HG02885 (cell line): ENCODE data around the gene ABHD12.

Source experiments
- ATAC-seq: cut with Tn5 transposase; IDR thresholded peaks from one replicate; pipeline ENCODE4 v1.9.1; 2021; ENCODE audit warnings: mild to moderate bottlenecking; ENCODE audit not compliant: unreplicated experiment, poor library complexity

The ABHD12 gene

GRCh38 chr20:25309395-25310267 lies 81.0 kb downstream of the ABHD12 start:
- no peak for ATAC-seq

GRCh38 chr20:25308671-25309394 lies 81.8 kb downstream of the ABHD12 start:
- ATAC-seq: peak; percentile 37

DNA sequence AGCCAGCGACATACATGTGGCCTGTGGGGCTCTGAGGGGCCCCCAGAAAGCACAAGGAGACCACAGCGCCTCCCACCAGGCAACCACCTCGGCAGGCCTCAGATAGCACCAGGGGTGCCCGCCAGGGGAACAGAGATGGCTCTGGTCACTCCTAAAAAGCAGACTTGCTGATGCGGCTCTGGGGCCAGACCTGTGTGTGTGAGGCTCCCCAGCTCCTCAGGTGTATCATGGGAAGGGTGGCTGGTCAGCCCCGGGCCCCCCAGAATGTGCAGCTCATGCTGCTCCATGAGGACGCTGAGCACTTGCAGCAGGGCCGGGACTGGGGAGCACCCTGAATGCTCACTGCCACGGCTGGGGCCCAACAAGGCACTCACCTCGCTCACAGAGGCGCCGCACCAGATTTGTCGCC lies 82.5 kb downstream of the ABHD12 start:
- ATAC-seq: peak; percentile 58

DNA sequence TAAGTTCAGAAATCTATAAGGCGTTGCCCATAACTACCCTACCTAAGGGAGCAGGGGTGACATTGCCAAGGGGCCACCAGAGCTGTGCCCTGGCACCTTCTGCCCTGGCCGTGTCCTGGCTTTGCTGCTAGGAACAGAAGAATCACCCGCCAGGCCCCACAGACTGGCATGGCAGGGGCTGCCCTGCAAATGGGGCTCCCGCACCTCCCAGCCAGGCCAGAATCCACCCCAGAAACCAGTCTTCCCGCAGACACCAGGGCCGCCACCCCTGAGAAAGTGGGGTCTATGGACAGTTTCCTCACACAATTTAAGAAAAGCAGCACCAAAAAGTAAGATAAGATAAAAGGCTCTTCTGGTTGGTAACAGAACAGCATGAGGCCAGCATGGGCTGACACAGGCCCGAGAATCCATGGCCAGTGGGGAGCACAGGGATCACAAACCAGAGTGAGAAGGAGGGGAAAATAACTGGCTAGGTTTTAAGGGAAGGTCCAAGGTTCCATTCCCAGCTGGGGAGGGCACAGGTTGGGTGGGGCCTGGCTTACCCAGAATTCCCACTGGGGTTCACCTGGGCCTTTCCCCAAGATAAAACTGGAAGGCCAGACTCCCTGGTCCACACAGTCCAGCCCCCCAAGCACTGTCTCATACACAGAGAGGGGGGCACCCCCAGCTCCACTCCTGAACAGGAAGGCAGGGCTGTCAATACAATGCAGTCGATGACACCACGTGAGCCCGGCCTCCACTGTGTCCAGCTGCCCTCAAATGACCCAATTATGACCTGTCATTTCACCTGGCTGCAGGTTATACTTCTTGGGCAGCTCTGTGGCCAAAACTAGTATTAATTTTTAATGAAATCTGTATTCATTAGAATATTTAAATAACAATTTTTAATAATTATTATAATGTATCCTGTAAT lies 83.4 kb downstream of the ABHD12 start:
- ATAC-seq: no peak

GRCh38 chr20:25304025-25304549 lies 86.5 kb downstream of the ABHD12 start:
- ATAC-seq: no peak

DNA sequence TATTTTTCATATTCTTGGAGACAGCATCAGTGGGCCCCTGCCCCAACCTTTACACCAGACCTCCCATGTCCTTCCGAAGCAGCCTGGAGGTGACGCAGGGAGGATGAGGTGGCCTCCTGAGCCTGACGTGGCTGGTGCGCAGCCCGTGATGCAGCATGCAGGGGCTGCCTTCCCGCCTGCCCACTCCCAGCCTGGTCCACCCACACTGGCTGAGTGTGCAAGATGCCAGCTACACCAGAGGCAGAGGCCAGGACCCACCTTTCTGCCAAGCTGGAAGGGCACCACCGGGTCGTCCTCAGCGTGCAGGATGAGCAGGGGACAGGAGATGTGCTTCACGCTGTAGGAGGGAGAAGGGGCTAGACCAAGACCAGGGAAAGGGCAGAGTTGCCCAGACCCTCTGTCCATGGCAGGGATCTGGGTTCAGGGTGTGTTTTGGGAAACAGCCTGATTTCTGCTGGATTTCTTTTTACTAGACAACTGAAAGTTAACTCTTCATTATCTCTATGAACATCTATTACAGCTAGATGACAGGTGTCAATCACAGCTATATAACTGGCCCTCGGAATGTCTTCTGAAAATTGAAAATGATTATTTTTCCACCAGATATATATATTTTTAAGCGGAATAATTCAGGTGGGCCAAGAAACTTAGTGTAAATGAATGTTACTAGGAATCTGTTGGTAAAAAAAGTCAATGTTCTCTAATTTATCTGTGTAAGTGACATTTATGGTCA lies 87.2 kb downstream of the ABHD12 start:
- ATAC-seq: no peak

DNA sequence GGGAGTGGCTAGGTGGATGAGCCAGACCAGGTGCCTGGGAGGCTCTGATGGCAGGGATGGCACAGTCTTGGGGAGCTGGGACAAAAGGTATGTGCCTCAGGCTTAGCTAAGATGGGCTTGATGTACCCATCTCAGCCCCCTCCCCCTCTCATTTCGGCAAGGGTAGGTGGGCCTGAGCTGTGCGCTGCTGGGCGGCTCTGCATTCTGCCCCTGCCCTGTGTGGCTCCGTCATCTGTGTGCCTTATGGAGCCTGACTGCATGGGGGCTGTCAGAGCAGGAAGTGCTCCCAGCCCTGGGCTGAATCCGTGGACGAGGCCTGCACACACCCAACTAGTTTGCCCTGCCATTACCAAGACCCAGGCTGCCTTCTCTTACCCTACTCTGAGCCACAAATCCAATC lies 88.0 kb downstream of the ABHD12 start:
- no peak for ATAC-seq

GRCh38 chr20:25301357-25301920 lies 89.2 kb downstream of the ABHD12 start:
- ATAC-seq: no peak

- no peak for ATAC-seq
These were observed 90.0 kb downstream of the ABHD12 start for GRCh38 chr20:25300496-25301170.

DNA sequence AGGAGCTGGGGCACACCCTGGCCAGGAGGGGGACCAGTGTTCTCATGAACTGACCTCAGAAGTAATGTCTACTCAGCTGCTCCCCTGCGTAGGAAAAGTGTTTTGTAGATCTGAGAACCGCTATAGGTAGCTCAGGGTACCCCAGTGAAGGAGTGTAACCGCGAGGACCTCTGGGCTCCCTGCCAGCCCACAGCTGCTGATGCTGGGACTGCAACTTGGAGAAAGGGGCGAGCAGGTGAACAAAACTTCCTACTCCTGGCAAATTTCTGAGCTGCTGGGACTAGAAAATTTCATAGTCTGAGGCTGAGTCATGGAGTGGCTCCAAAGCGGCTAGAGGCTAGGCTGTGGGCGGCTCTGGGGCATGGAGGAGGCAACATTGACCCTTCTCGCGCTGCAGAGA lies 90.8 kb downstream of the ABHD12 start:
- ATAC-seq: no peak

GRCh38 chr20:25297141-25297905 lies 93.3 kb downstream of the ABHD12 start:
- ATAC-seq: peak; percentile 65

DNA sequence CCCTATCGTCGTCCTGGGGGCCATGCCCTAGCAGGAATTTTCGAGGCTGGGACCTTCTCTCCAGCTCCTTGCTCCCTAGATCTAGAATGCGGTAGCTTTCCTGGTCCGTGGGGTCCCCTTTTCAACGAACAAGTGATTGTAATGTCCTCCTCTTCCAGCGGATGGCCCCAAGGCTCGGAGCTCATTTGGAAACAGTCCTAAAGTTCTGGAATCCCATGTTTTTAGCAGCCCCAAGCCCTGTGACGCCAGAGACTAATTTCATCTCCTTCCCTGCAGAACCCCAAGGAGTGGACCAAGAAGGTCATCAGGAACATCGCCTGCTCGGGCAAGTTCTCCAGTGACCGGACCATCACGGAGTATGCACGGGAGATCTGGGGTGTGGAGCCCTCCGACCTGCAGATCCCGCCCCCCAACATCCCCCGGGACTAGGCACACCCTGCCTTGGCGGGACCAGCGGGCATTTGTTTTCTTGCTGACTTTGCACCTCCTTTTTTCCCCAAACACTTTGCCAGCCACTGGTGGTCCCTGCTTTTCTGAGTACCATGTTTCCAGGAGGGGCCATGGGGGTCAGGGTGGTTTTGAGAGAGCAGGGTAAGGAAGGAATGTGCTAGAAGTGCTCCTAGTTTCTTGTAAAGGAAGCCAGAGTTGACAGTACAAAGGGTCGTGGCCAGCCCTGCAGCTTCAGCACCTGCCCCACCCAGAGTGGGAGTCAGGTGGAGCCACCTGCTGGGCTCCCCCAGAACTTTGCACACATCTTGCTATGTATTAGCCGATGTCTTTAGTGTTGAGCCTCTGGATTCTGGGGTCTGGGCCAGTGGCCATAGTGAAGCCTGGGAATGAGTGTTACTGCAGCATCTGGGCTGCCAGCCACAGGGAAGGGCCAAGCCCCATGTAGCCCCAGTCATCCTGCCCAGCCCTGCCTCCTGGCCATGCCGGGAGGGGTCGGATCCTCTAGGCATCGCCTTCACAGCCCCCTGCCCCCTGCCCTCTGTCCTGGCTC lies 94.2 kb downstream of the ABHD12 start:
- peak; percentile 30 for ATAC-seq

DNA sequence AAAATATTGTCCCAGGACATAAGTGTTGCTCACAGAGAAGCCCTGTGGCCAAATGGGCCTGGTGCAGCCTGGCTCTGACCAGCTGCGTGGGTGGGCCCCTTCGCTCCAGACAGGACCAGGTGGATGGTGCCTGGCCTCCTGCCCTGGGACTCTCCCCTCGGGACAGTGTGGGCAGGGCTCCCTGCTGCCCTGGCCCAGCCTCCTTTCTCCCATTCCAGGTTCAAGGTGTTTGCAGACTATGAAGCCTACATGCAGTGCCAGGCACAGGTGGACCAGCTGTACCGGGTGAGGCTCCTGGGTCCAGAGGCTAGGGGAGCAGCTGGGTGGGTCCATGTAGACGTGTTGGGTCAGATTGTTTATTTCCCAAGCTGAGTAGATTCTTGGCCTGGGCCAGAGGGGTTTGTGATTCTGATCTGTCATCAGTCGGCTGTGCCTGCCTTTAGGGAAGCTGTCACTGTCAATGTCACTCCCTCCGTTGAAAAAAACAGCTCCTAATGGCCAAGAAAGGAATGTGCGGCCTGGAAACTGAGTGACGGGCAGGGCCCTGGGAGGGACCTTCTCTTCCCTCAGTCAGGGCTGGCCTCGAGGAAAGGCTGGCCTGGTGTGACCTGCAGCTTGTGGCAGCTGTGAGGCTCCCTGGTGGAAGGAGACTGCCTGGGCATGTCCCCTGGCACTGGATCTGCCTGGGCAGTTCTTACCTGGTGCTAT lies 95.1 kb downstream of the ABHD12 start:
- ATAC-seq: no peak

GRCh38 chr20:25294459-25295385 lies 95.9 kb downstream of the ABHD12 start:
- ATAC-seq: peak; percentile 45

- ATAC-seq: no peak
These were observed 96.7 kb downstream of the ABHD12 start for GRCh38 chr20:25293910-25294458.
